GM10248 (cell line): Measurements from ENCODE around the gene ULK4.
"Not testable (repeated sequence)": the region's sequence is repeated elsewhere in the genome, so short reads cannot be mapped to it uniquely, and the experiment has no call there.

Experiments
- CTCF ChIA-PET: fragments of 300-600 bp; sonication (Branson Sonifier 250); formaldehyde crosslinking; extraction: SDS; loops from one replicate; lab custom pipeline; 2021; ENCODE audit warnings: antibody characterized with exemption; lab: Yijun Ruan, JAX
- POLR2A ChIA-PET: fragments of 350-650 bp; sonication (Branson Sonifier 250); formaldehyde crosslinking; extraction: SDS; loops from one replicate; lab custom pipeline; 2020; ENCODE audit warnings: antibody characterized with exemption; lab: Yijun Ruan, JAX
- DNase-seq: peaks from one replicate; pipeline ENCODE4 v3.0.0; 2012; ENCODE audit errors: extremely low spot score
- CTCF ChIP-seq: IDR thresholded peaks from 2 replicates; pipeline ENCODE4 v1.5.1; 2012; ENCODE audit warnings: mild to moderate bottlenecking, low read depth; ENCODE audit errors: extremely low read depth, missing control alignments, control extremely low read depth

ULK4 gene

GRCh38 chr3:41286305-41286704, 675.6 kb downstream of the ULK4 start:
- TF ChIP-seq CTCF, result no peak
- DNase-seq, result no peak
- ChIA-PET CTCF (no interaction called here), POLR2A (no interaction called here)

- POLR2A ChIA-PET, CTCF ChIA-PET, DNase-seq: not testable (repeated sequence)
Observed at GRCh38 chr3:41284934-41285333, 677.0 kb downstream of the ULK4 start.

- POLR2A ChIA-PET, result no interaction called here
- CTCF ChIA-PET, result interaction anchor here (1.1 kb wide), 1 partner anchor 15 kb away, joined by 3 read pairs; no protein-coding TSS in a partner anchor
- DNase-seq, result no peak
- TF ChIP-seq CTCF, result no peak
Observed at GRCh38 chr3:41277790-41278465, 684.0 kb downstream of the ULK4 start.

GRCh38 chr3:41276191-41276590, 685.7 kb downstream of the ULK4 start:
- no peak for DNase-seq
- ChIA-PET POLR2A (no interaction called here), CTCF (no interaction called here)
- no peak for TF ChIP-seq CTCF

- POLR2A ChIA-PET, result no interaction called here
- CTCF ChIA-PET, result no interaction called here
- TF ChIP-seq CTCF, result no peak
- no peak for DNase-seq
Observed at GRCh38 chr3:41274944-41275668, 686.8 kb downstream of the ULK4 start.

- ChIA-PET POLR2A (no interaction called here), CTCF (no interaction called here)
- TF ChIP-seq CTCF, result no peak
- DNase-seq, result no peak
Observed at GRCh38 chr3:41272667-41273066, 689.2 kb downstream of the ULK4 start.
